CD4-positive, alpha-beta T cell (primary cell): Measurements from ENCODE around the gene SLC5A11. TPM values are rescaled to one million over a fixed set of nuclear protein-coding genes. Genes with fewer than 3 reads are reported as not detected.

ENCODE experiments used
- ATAC-seq: fragments of 200-7000 bp; cut with Tn5 transposase; one replicate; pipeline ENCODE4 v1.10.0; 2022; ENCODE audit warnings: mild to moderate bottlenecking; ENCODE audit not compliant: poor library complexity
- CTCF ChIA-PET: fragments of 350-600 bp; sonication (Branson Sonifier 250); formaldehyde crosslinking; loops from one replicate; lab custom pipeline; 2021; ENCODE audit warnings: antibody characterized with exemption, inconsistent platforms; lab: Charles Lee
- POLR2A ChIA-PET: fragments of 350-600 bp; sonication (Branson Sonifier 250); formaldehyde crosslinking; loops from one replicate; lab custom pipeline; 2021; ENCODE audit warnings: antibody characterized with exemption, inconsistent platforms; lab: Charles Lee
- DNase-seq, 14 experiments: peaks; one replicate each; pipeline ENCODE4 v3.0.0-alpha.2; 2013 to 2020; ENCODE audit warnings: mixed read lengths in 2 of 14
- H3K27ac ChIP-seq, 2 donors: one replicate each; pipeline versions ENCODE4 v1.5.1 to v1.7.0; 2013; ENCODE audit warnings: low read length in 2 of 2, low read depth in 1 of 2, mild to moderate bottlenecking in 1 of 2
- H3K27me3 ChIP-seq, 2 experiments: 1 replicate in 1 of 2; 2 replicates in 1 of 2; pipeline versions ENCODE4 v1.6.1 to v1.7.0; 2013; ENCODE audit warnings: low read length in 2 of 2, control low read depth in 1 of 2, mild to moderate bottlenecking in 1 of 2, moderate library complexity in 1 of 2; ENCODE audit not compliant: insufficient read depth in 2 of 2, control insufficient read depth in 1 of 2
- H3K36me3 ChIP-seq: one replicate; pipeline ENCODE4 v1.6.1; 2013; ENCODE audit warnings: low read length, control low read depth; ENCODE audit not compliant: insufficient read depth
- H3K4me1 ChIP-seq: one replicate; pipeline ENCODE4 v1.6.1; 2013; ENCODE audit warnings: low read length, control low read depth; ENCODE audit not compliant: insufficient read depth
- H3K4me3 ChIP-seq: one replicate; pipeline ENCODE4 v1.5.1; 2013; ENCODE audit warnings: mild to moderate bottlenecking, low read length, moderate library complexity
- H3K9me3 ChIP-seq, 2 experiments: 1 replicate in 1 of 2; 2 replicates in 1 of 2; pipeline versions ENCODE4 v1.6.1 to v1.7.0; 2013; ENCODE audit warnings: low read length in 2 of 2, mild to moderate bottlenecking in 2 of 2, control low read depth in 1 of 2, moderate library complexity in 1 of 2; ENCODE audit not compliant: control insufficient read depth in 1 of 2, insufficient read depth in 1 of 2
- H3K27ac Mint-ChIP-seq: one replicate; pipeline ENCODE4 v1.8.0; 2020; ENCODE audit warnings: mixed read lengths
- H3K27me3 Mint-ChIP-seq: one replicate; pipeline ENCODE4 v1.8.0; 2021; ENCODE audit warnings: mixed read lengths
- H3K36me3 Mint-ChIP-seq: one replicate; pipeline ENCODE4 v1.8.0; 2021; ENCODE audit warnings: low read depth, mixed read lengths
- H3K4me1 Mint-ChIP-seq: one replicate; pipeline ENCODE4 v1.8.0; 2021; ENCODE audit warnings: low read depth, mixed read lengths
- H3K4me3 Mint-ChIP-seq: one replicate; pipeline ENCODE4 v1.8.0; 2020; ENCODE audit warnings: mild to moderate bottlenecking, mixed read lengths
- H3K9me3 Mint-ChIP-seq: one replicate; pipeline ENCODE4 v1.8.0; 2020; ENCODE audit warnings: mixed read lengths
- intact Hi-C, 2 experiments: fragments of 100-400 bp; cut with DNase I in 1 of 2; cut with micrococcal nuclease in 1 of 2; formaldehyde crosslinking; loops; one replicate each; pipeline versions ENCODE4 v1.15.1 to v1.9.0; 2023 to 2025; cut with DNase I, micrococcal nuclease
- total RNA-seq, 174 experiments: library from RNA in 2 of 174; stranded (reverse) in 2 of 174; gene quantifications; one replicate each; pipeline ENCODE4 v1.2.3 and lab custom pipeline; 2021 to 2026
- TF ChIP-seq, protein P1 (sequence below): fragments of 200-600 bp; IDR thresholded peaks from one replicate; pipeline ENCODE4 v1.8.0; 2022; ENCODE audit warnings: antibody characterized with exemption, mild to moderate bottlenecking

Gene SLC5A11
- total RNA-seq, 2 experiments from 2014 or later: 0.11 to 0.44 TPM

DNA sequence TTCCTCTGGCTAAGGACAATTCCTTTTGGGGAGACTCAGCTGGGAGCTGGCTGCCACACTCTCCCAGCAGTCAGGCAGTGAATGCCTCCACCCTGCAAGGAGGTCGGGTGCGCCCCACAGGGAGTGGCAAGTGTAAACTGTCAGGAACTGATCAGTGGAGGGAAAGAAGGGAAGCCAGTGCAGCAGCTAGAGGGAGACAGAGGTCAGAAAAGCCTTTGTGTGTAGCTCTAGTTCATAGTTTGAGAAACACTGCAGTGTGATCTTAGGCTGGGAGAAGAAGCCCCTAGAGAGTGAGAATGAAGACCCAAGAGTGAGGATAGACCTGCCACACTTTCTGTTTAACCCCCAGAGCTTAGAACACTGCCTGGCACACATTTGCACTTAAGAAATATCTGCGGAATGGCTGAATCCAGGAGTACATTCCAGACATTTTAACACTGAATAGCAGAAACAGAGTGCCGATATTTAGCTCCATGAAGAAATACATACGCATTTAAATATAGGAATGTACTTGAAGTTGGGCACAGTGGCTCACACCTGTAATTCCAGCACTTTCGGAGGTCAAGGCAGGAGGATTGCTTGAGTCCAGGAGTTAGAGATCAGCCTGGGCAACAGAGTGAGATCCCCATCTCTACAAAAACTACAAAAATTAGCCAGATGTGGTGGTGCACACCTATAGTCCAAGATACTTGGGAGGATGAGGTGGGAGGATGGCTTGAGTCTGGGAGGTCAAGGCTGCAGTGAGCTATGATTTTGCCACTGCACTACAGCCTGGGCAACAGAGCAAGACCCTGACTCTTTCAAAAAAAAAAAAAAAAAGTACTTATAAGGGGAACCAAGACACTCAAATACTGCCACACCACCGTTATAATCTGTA is 11.1 kb upstream of the SLC5A11 start:
- H3K4me1 ChIP-seq: no peaks in the 10 kb centered on the region
- Mint-ChIP-seq H3K4me1 (no peaks in the 10 kb centered on the region), H3K36me3 (peaks cover 12% of the 10 kb centered on the region), H3K9me3 (no peaks in the 10 kb centered on the region), H3K27ac (no peak overlapping the region), H3K4me3 (no peak overlapping the region), H3K27me3 (no peaks in the 10 kb centered on the region)
- TF ChIP-seq, protein P1, sequence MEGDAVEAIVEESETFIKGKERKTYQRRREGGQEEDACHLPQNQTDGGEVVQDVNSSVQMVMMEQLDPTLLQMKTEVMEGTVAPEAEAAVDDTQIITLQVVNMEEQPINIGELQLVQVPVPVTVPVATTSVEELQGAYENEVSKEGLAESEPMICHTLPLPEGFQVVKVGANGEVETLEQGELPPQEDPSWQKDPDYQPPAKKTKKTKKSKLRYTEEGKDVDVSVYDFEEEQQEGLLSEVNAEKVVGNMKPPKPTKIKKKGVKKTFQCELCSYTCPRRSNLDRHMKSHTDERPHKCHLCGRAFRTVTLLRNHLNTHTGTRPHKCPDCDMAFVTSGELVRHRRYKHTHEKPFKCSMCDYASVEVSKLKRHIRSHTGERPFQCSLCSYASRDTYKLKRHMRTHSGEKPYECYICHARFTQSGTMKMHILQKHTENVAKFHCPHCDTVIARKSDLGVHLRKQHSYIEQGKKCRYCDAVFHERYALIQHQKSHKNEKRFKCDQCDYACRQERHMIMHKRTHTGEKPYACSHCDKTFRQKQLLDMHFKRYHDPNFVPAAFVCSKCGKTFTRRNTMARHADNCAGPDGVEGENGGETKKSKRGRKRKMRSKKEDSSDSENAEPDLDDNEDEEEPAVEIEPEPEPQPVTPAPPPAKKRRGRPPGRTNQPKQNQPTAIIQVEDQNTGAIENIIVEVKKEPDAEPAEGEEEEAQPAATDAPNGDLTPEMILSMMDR: no peak
- no peaks in the 10 kb centered on the region for H3K36me3 ChIP-seq
- DNase-seq: no peak
- no peak overlapping the region for H3K4me3 ChIP-seq
- no peak for ATAC-seq
- no peak overlapping the region for H3K27ac ChIP-seq
- ChIA-PET POLR2A (interaction anchor here (0.9 kb wide), 1 partner anchor 24 kb away, joined by 3 read pairs; no protein-coding TSS in a partner anchor), CTCF (interaction anchor here (0.5 to 0.7 kb wide), 2 partner anchors 16 to 278 kb away, joined by 3 read pairs; no protein-coding TSS in a partner anchor)
- H3K27me3 ChIP-seq: no peaks in the 10 kb centered on the region
- no peaks in the 10 kb centered on the region for H3K9me3 ChIP-seq
- intact Hi-C loops: no loop called here

DNA sequence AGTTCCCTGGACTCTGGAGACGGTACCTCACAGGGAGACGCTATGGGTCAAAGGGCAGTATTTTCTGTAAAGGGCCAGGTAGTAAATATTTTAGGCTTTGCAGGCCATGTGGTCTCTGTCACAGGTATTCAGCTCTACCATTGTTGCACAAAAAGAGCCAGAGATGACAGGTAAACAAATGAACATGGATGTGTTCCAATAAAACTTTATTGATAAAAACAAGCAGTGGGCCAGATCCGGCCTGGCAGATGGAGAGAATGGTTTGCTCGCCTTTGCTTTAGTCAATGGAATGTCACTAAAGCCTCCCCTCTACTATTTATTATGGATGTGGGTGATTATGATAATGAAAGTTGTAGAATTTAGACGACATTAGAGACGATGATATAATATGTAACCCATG is 8.9 kb upstream of the SLC5A11 start:
- ATAC-seq (no peak), DNase-seq (no peak)
- no peak overlapping the region for H3K4me3 ChIP-seq
- peaks cover 11% of the 10 kb centered on the region for H3K36me3 Mint-ChIP-seq
- H3K4me3 Mint-ChIP-seq: no peak overlapping the region
- H3K27ac Mint-ChIP-seq: no peak overlapping the region
- no peaks in the 10 kb centered on the region for H3K27me3 Mint-ChIP-seq
- TF ChIP-seq, protein P1: no peak
- no peak overlapping the region for H3K27ac ChIP-seq
- no peaks in the 10 kb centered on the region for H3K4me1 ChIP-seq
- H3K4me1 Mint-ChIP-seq: no peaks in the 10 kb centered on the region
- CTCF ChIA-PET: no interaction called here
- H3K9me3 Mint-ChIP-seq: no peaks in the 10 kb centered on the region
- no peaks in the 10 kb centered on the region for H3K36me3 ChIP-seq
- POLR2A ChIA-PET: no interaction called here
- intact Hi-C loops: no loop called here
- H3K27me3 ChIP-seq: no peaks in the 10 kb centered on the region
- H3K9me3 ChIP-seq: no peaks in the 10 kb centered on the region

DNA sequence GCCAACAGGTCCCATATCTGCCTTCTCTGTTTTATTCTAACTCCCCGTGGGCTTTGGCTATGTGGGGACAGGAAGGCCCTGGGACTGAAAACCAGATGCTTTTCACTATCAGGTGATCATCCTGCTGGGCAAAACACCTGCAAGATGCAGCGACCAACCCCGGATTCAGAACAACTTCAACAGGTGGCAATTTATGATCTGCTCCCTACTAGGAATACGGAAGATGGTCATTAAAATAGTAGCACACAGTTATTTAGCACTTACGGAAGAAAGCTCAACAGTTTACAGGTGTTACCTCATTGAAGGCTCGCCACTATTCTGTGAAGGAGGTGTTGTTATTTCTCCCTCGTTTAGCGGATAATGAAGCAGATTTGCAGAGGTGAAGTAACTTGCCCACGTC is 7.8 kb upstream of the SLC5A11 start:
- H3K9me3 ChIP-seq: no peaks in the 10 kb centered on the region
- no peaks in the 10 kb centered on the region for H3K27me3 ChIP-seq
- Mint-ChIP-seq H3K36me3 (peaks cover 6% of the 10 kb centered on the region), H3K27me3 (no peaks in the 10 kb centered on the region), H3K4me1 (no peaks in the 10 kb centered on the region), H3K9me3 (no peaks in the 10 kb centered on the region), H3K4me3 (no peak overlapping the region), H3K27ac (no peak overlapping the region)
- H3K4me3 ChIP-seq: no peak overlapping the region
- POLR2A ChIA-PET: no interaction called here
- no peak for DNase-seq
- CTCF ChIA-PET: no interaction called here
- H3K4me1 ChIP-seq: no peaks in the 10 kb centered on the region
- no peaks in the 10 kb centered on the region for H3K36me3 ChIP-seq
- no peak overlapping the region for H3K27ac ChIP-seq
- no peak for ATAC-seq
- TF ChIP-seq, protein P1: no peak
- intact Hi-C loops: no loop called here
